Naive thymus-derived CD4-positive, alpha-beta T cell (primary cell): ENCODE measurements around the gene PID1. TPM values are rescaled to one million over a fixed set of nuclear protein-coding genes. Genes with fewer than 3 reads are reported as not detected.

Experiments
- ATAC-seq: fragments of 150-1000 bp; cut with Tn5 transposase; 2 replicates; pipeline ENCODE4 v1.10.0; 2021; ENCODE audit warnings: mild to moderate bottlenecking, moderate library complexity
- CTCF ChIA-PET: fragments of 350-600 bp; sonication (Branson Sonifier 250); formaldehyde crosslinking; loops from one replicate; lab custom pipeline; 2021; ENCODE audit warnings: antibody characterized with exemption; lab: Charles Lee
- POLR2A ChIA-PET: fragments of 350-600 bp; sonication (Branson Sonifier 250); formaldehyde crosslinking; loops from one replicate; lab custom pipeline; 2021; ENCODE audit warnings: antibody characterized with exemption, inconsistent platforms; lab: Charles Lee
- DNase-seq, 9 donors: peaks; one replicate each; pipeline versions ENCODE4 v3.0.0 to v3.0.0-alpha.2; 2020 to 2022; ENCODE audit warnings: mixed read lengths in 1 of 9
- H3K27ac ChIP-seq: one replicate; pipeline ENCODE4 v1.7.0; 2013; ENCODE audit warnings: mild to moderate bottlenecking, low read depth, low read length, moderate library complexity
- H3K27me3 ChIP-seq, 2 donors: one replicate each; pipeline ENCODE4 v1.7.0; 2013; ENCODE audit warnings: low read length in 2 of 2, mild to moderate bottlenecking in 2 of 2, moderate library complexity in 2 of 2; ENCODE audit not compliant: control insufficient read depth in 2 of 2, insufficient read depth in 2 of 2
- H3K36me3 ChIP-seq, 3 experiments: 1 replicate in 2 of 3; 2 replicates in 1 of 3; pipeline ENCODE4 v1.7.0; 2013; ENCODE audit warnings: low read length in 3 of 3, mild to moderate bottlenecking in 3 of 3, moderate library complexity in 1 of 3; ENCODE audit not compliant: insufficient read depth in 3 of 3, control insufficient read depth in 2 of 3
- H3K4me1 ChIP-seq, 2 donors: one replicate each; pipeline ENCODE4 v1.7.0; 2013; ENCODE audit warnings: low read length in 2 of 2, mild to moderate bottlenecking in 2 of 2, moderate library complexity in 1 of 2; ENCODE audit not compliant: control insufficient read depth in 2 of 2, insufficient read depth in 2 of 2
- H3K4me3 ChIP-seq: 2 replicates; pipeline ENCODE4 v1.7.0; 2013; ENCODE audit warnings: mild to moderate bottlenecking, low read length
- H3K9me3 ChIP-seq, 3 experiments: 1 replicate in 2 of 3; 2 replicates in 1 of 3; pipeline ENCODE4 v1.7.0; 2013; ENCODE audit warnings: low read length in 3 of 3; ENCODE audit not compliant: control insufficient read depth in 2 of 3
- H3K27ac Mint-ChIP-seq, 9 donors: one replicate each; pipeline ENCODE4 v1.8.0; 2020 to 2022; ENCODE audit warnings: mixed read lengths in 9 of 9, mild to moderate bottlenecking in 8 of 9, moderate library complexity in 5 of 9, inconsistent platforms in 2 of 9
- H3K27me3 Mint-ChIP-seq, 5 donors: one replicate each; pipeline ENCODE4 v1.8.0; 2021 to 2022; ENCODE audit warnings: mixed read lengths in 5 of 5, mild to moderate bottlenecking in 1 of 5
- H3K36me3 Mint-ChIP-seq, 5 donors: one replicate each; pipeline ENCODE4 v1.8.0; 2020 to 2022; ENCODE audit warnings: mixed read lengths in 5 of 5, mild to moderate bottlenecking in 3 of 5, inconsistent platforms in 1 of 5
- H3K4me1 Mint-ChIP-seq, 7 donors: one replicate each; pipeline ENCODE4 v1.8.0; 2020 to 2022; ENCODE audit warnings: mixed read lengths in 7 of 7, mild to moderate bottlenecking in 3 of 7, inconsistent platforms in 1 of 7
- H3K4me3 Mint-ChIP-seq, 10 donors: one replicate each; pipeline ENCODE4 v1.8.0; 2020 to 2022; ENCODE audit warnings: mild to moderate bottlenecking in 10 of 10, mixed read lengths in 10 of 10, moderate library complexity in 6 of 10, inconsistent platforms in 2 of 10
- H3K9me3 Mint-ChIP-seq, 11 donors: one replicate each; pipeline ENCODE4 v1.8.0; 2020 to 2022; ENCODE audit warnings: mixed read lengths in 11 of 11, mild to moderate bottlenecking in 4 of 11, inconsistent platforms in 1 of 11, moderate library complexity in 1 of 11
- intact Hi-C, 2 donors: fragments of 100-400 bp; cut with micrococcal nuclease; formaldehyde crosslinking; loops; one replicate each; pipeline ENCODE4 v1.15.1; 2023
- polyA plus RNA-seq, 2 donors: library from polyadenylated mRNA; unstranded; fragments of 300-500 nt; fragmentation: Illumina TruSeq; gene quantifications; one replicate each; pipeline ENCODE4 v1.2.3, GENCODE V29; 2021
- total RNA-seq, 6 experiments: library from RNA in 5 of 6; stranded (reverse) in 5 of 6; gene quantifications; 1 replicate in 5 of 6; 2 replicates in 1 of 6; pipeline ENCODE4 v1.2.3 and lab custom pipeline; 2021 to 2026

The PID1 gene
- total and polyA plus RNA-seq, 7 experiments from 2014 or later = 0.07 to 5.3 (median 1.1) TPM; not detected in 2

- Histone ChIP-seq H3K4me3 (no peak overlapping the region), H3K4me1 (no peaks in the 10 kb centered on the region), H3K27me3 (no peaks in the 10 kb centered on the region), H3K27ac (no peak overlapping the region), H3K36me3 (no peaks in the 10 kb centered on the region), H3K9me3 (peaks cover 0 to 7% (median 0%) of the 10 kb centered on the region in 3 experiments)
- no peak for ATAC-seq
- intact Hi-C loops = no loop called here
- H3K27me3 Mint-ChIP-seq = peaks cover 0 to 5% (median 0%) of the 10 kb centered on the region in 5 donors
- no peaks in the 10 kb centered on the region for H3K36me3 Mint-ChIP-seq
- H3K4me3 Mint-ChIP-seq = no peak overlapping the region
- no peaks in the 10 kb centered on the region for H3K4me1 Mint-ChIP-seq
- no peak overlapping the region for H3K27ac Mint-ChIP-seq
- H3K9me3 Mint-ChIP-seq = peaks cover 0 to 24% (median 8%) of the 10 kb centered on the region in 11 donors
- DNase-seq = no peak
- ChIA-PET POLR2A (no interaction called here), CTCF (no interaction called here)
These were observed 243.6 kb downstream of the PID1 start for GRCh38 chr2:229027353-229028105.

GRCh38 chr2:229025653-229026052 is 245.4 kb downstream of the PID1 start:
- H3K4me1 Mint-ChIP-seq = no peaks in the 10 kb centered on the region
- H3K27ac ChIP-seq = no peak overlapping the region
- no peaks in the 10 kb centered on the region for H3K27me3 ChIP-seq
- ChIA-PET CTCF (no interaction called here), POLR2A (no interaction called here)
- no peaks in the 10 kb centered on the region for H3K36me3 ChIP-seq
- H3K4me1 ChIP-seq = no peaks in the 10 kb centered on the region
- intact Hi-C loops = no loop called here
- ATAC-seq (no peak), DNase-seq (no peak)
- no peak overlapping the region for H3K27ac Mint-ChIP-seq
- H3K9me3 Mint-ChIP-seq = peaks cover 0 to 26% (median 7%) of the 10 kb centered on the region in 11 donors
- H3K36me3 Mint-ChIP-seq = no peaks in the 10 kb centered on the region
- H3K4me3 ChIP-seq = no peak overlapping the region
- H3K4me3 Mint-ChIP-seq = no peak overlapping the region
- peaks cover 0 to 5% (median 0%) of the 10 kb centered on the region in 5 donors for H3K27me3 Mint-ChIP-seq
- peaks cover 0 to 7% (median 0%) of the 10 kb centered on the region in 3 experiments for H3K9me3 ChIP-seq

- peaks cover 0 to 5% (median 0%) of the 10 kb centered on the region in 5 donors for H3K27me3 Mint-ChIP-seq
- no peak overlapping the region for H3K27ac Mint-ChIP-seq
- H3K4me3 Mint-ChIP-seq = no peak overlapping the region
- H3K4me1 Mint-ChIP-seq = no peaks in the 10 kb centered on the region
- Histone ChIP-seq H3K4me3 (no peak overlapping the region), H3K4me1 (no peaks in the 10 kb centered on the region), H3K36me3 (no peaks in the 10 kb centered on the region), H3K27ac (no peak overlapping the region), H3K27me3 (no peaks in the 10 kb centered on the region), H3K9me3 (peaks cover 0 to 4% (median 0%) of the 10 kb centered on the region in 3 experiments)
- H3K9me3 Mint-ChIP-seq = peaks cover 0 to 16% (median 5%) of the 10 kb centered on the region in 11 donors
- no peak for DNase-seq
- H3K36me3 Mint-ChIP-seq = no peaks in the 10 kb centered on the region
- intact Hi-C loops = no loop called here
- no peak for ATAC-seq
- ChIA-PET POLR2A (no interaction called here), CTCF (no interaction called here)
These were observed 248.4 kb downstream of the PID1 start for GRCh38 chr2:229022652-229023051.

GRCh38 chr2:229022071-229022470 is 249.0 kb downstream of the PID1 start:
- Mint-ChIP-seq H3K36me3 (no peaks in the 10 kb centered on the region), H3K27ac (no peak overlapping the region), H3K4me1 (no peaks in the 10 kb centered on the region), H3K27me3 (peaks cover 0 to 5% (median 0%) of the 10 kb centered on the region in 5 donors), H3K9me3 (peaks cover 0 to 14% (median 5%) of the 10 kb centered on the region in 11 donors), H3K4me3 (no peak overlapping the region)
- ChIA-PET POLR2A (no interaction called here), CTCF (no interaction called here)
- Histone ChIP-seq H3K4me1 (no peaks in the 10 kb centered on the region), H3K4me3 (no peak overlapping the region), H3K27me3 (no peaks in the 10 kb centered on the region), H3K27ac (no peak overlapping the region), H3K36me3 (no peaks in the 10 kb centered on the region), H3K9me3 (peaks cover 0 to 3% (median 0%) of the 10 kb centered on the region in 3 experiments)
- DNase-seq = no peak
- no peak for ATAC-seq
- intact Hi-C loops = no loop called here

- ChIA-PET CTCF (no interaction called here), POLR2A (no interaction called here)
- no peaks in the 10 kb centered on the region for H3K27me3 Mint-ChIP-seq
These were observed 261.3 kb downstream of the PID1 start for GRCh38 chr2:229009816-229010215.

GRCh38 chr2:229003256-229003655 is 267.8 kb downstream of the PID1 start:
- no peak overlapping the region for H3K27ac Mint-ChIP-seq
- H3K4me1 ChIP-seq = no peaks in the 10 kb centered on the region
- DNase-seq (no peak), ATAC-seq (no peak)
- intact Hi-C loops = no loop called here
- H3K36me3 Mint-ChIP-seq = peaks cover 0 to 7% (median 0%) of the 10 kb centered on the region in 5 donors
- CTCF ChIA-PET = no interaction called here
- no peaks in the 10 kb centered on the region for H3K27me3 ChIP-seq
- no peaks in the 10 kb centered on the region for H3K36me3 ChIP-seq
- POLR2A ChIA-PET = no interaction called here
- H3K9me3 ChIP-seq = peaks cover 0 to 15% (median 0%) of the 10 kb centered on the region in 3 experiments
- no peaks in the 10 kb centered on the region for H3K4me1 Mint-ChIP-seq
- H3K27me3 Mint-ChIP-seq = no peaks in the 10 kb centered on the region
- H3K4me3 ChIP-seq = no peak overlapping the region
- no peak overlapping the region for H3K4me3 Mint-ChIP-seq
- H3K9me3 Mint-ChIP-seq = peaks cover 9 to 37% (median 16%) of the 10 kb centered on the region in 11 donors
- no peak overlapping the region for H3K27ac ChIP-seq

More at GRCh38 chr2:229009816-229010215, 261.3 kb downstream of the PID1 start:
- no peak overlapping the region for H3K27ac Mint-ChIP-seq
- H3K9me3 Mint-ChIP-seq = peaks cover 0 to 13% (median 4%) of the 10 kb centered on the region in 11 donors
- no peaks in the 10 kb centered on the region for H3K4me1 Mint-ChIP-seq
- DNase-seq (no peak), ATAC-seq (no peak)
- intact Hi-C loops = no loop called here
- Histone ChIP-seq H3K27me3 (no peaks in the 10 kb centered on the region), H3K27ac (no peak overlapping the region), H3K36me3 (no peaks in the 10 kb centered on the region), H3K4me3 (no peak overlapping the region), H3K4me1 (no peaks in the 10 kb centered on the region), H3K9me3 (peaks cover 0 to 4% (median 0%) of the 10 kb centered on the region in 3 experiments)
- H3K36me3 Mint-ChIP-seq = no peaks in the 10 kb centered on the region
- H3K4me3 Mint-ChIP-seq = no peak overlapping the region

GRCh38 chr2:229001196-229001595 is 269.9 kb downstream of the PID1 start:
- H3K9me3 Mint-ChIP-seq = peaks cover 9 to 34% (median 17%) of the 10 kb centered on the region in 11 donors
- H3K27ac Mint-ChIP-seq = no peak overlapping the region
- H3K4me3 Mint-ChIP-seq = no peak overlapping the region
- Histone ChIP-seq H3K9me3 (peaks cover 0 to 15% (median 0%) of the 10 kb centered on the region in 3 experiments), H3K36me3 (no peaks in the 10 kb centered on the region), H3K27ac (no peak overlapping the region), H3K27me3 (no peaks in the 10 kb centered on the region), H3K4me1 (no peaks in the 10 kb centered on the region), H3K4me3 (no peak overlapping the region)
- peaks cover 0 to 7% (median 0%) of the 10 kb centered on the region in 5 donors for H3K36me3 Mint-ChIP-seq
- ChIA-PET POLR2A (no interaction called here), CTCF (no interaction called here)
- no peaks in the 10 kb centered on the region for H3K4me1 Mint-ChIP-seq
- no peak for DNase-seq
- no peak for ATAC-seq
- H3K27me3 Mint-ChIP-seq = no peaks in the 10 kb centered on the region
- intact Hi-C loops = no loop called here
